Activated naive CD4-positive, alpha-beta T cell (primary cell): ENCODE data around the gene ATP8B1.
"Not testable (repeated sequence)": the region's sequence is repeated elsewhere in the genome, so short reads cannot be mapped to it uniquely, and the experiment has no call there.

Experiments
- DNase-seq, 4 experiments: peaks; one replicate each; lab custom pipeline; 2025; lab: John Stamatoyannopoulos, UW

The ATP8B1 gene

GRCh38 chr18:57764995-57765394 is 38.1 kb downstream of the ATP8B1 start:
- DNase-seq, result no peak

- DNase-seq, result no peak
Measured at GRCh38 chr18:57764087-57764486, 39.0 kb downstream of the ATP8B1 start.

GRCh38 chr18:57762686-57763085 is 40.4 kb downstream of the ATP8B1 start:
- DNase-seq, result no peak

- DNase-seq, result no peak
Measured at GRCh38 chr18:57759650-57760049, 43.5 kb downstream of the ATP8B1 start.

GRCh38 chr18:57755473-57756067 is 47.5 kb downstream of the ATP8B1 start:
- DNase-seq, result no peak

- DNase-seq, result no peak
Measured at GRCh38 chr18:57754577-57755338, 48.4 kb downstream of the ATP8B1 start.

GRCh38 chr18:57753063-57753462 is 50.1 kb downstream of the ATP8B1 start:
- no peak for DNase-seq

GRCh38 chr18:57749604-57749970 is 53.5 kb downstream of the ATP8B1 start:
- no peak for DNase-seq

GRCh38 chr18:57748770-57749603 is 54.1 kb downstream of the ATP8B1 start:
- DNase-seq, result no peak

- no peak for DNase-seq
Measured at GRCh38 chr18:57747809-57748680, 55.1 kb downstream of the ATP8B1 start.

GRCh38 chr18:57744211-57744694 is 58.9 kb downstream of the ATP8B1 start:
- no peak for DNase-seq

GRCh38 chr18:57743008-57743407 is 60.1 kb downstream of the ATP8B1 start:
- DNase-seq, result no peak

- no peak for DNase-seq
Measured at GRCh38 chr18:57741273-57741672, 61.8 kb downstream of the ATP8B1 start.

- DNase-seq, result no peak
Measured at GRCh38 chr18:57738078-57738477, 65.0 kb downstream of the ATP8B1 start.

- no peak for DNase-seq
Measured at GRCh38 chr18:57737400-57738060, 65.6 kb downstream of the ATP8B1 start.

GRCh38 chr18:57735042-57735441 is 68.1 kb downstream of the ATP8B1 start:
- DNase-seq, result not testable (repeated sequence)

GRCh38 chr18:57733861-57734260 is 69.3 kb downstream of the ATP8B1 start:
- no peak for DNase-seq

GRCh38 chr18:57730146-57730545 is 73.0 kb downstream of the ATP8B1 start:
- no peak for DNase-seq

- DNase-seq, result no peak
Measured at GRCh38 chr18:57728941-57729511, 74.1 kb downstream of the ATP8B1 start.

GRCh38 chr18:57727952-57728807 is 74.9 kb downstream of the ATP8B1 start:
- DNase-seq, result no peak
